Astrocyte (in vitro differentiated cells and primary cell): ENCODE data around the gene FAM53B. TPM values are rescaled to one million over a fixed set of nuclear protein-coding genes. Genes with fewer than 3 reads are reported as not detected.

Source experiments
- DNase-seq: peaks from one replicate; pipeline ENCODE4 v3.0.0-alpha.2; 2010; ENCODE audit warnings: low read depth
- FAIRE-seq: peaks from 2 replicates; lab custom pipeline; 2011; peaks lifted over from hg19 to GRCh38; lab: Jason Lieb, UNC
- H2AFZ ChIP-seq: 2 replicates; pipeline ENCODE4 v1.6.0; 2012; ENCODE audit warnings: low read depth, low read length, inconsistent platforms
- H3K27ac ChIP-seq: 2 replicates; pipeline ENCODE4 v1.5.1; 2011; ENCODE audit warnings: low read depth, low read length, inconsistent platforms
- H3K27me3 ChIP-seq: 2 replicates; pipeline ENCODE4 v1.6.0; 2011; ENCODE audit warnings: low read length, inconsistent platforms; ENCODE audit not compliant: insufficient read depth
- H3K36me3 ChIP-seq: 2 replicates; pipeline ENCODE4 v1.5.1; 2011; ENCODE audit warnings: low read length, inconsistent platforms; ENCODE audit not compliant: insufficient read depth
- H3K4me1 ChIP-seq: 2 replicates; pipeline ENCODE4 v1.5.1; 2011; ENCODE audit warnings: low read length, inconsistent platforms; ENCODE audit not compliant: insufficient read depth
- H3K4me2 ChIP-seq: 2 replicates; pipeline ENCODE4 v1.6.0; 2012; ENCODE audit warnings: low read length, inconsistent platforms
- H3K4me3 ChIP-seq: 2 replicates; pipeline ENCODE4 v1.5.1; 2011; ENCODE audit warnings: low read depth, mild to moderate bottlenecking, low read length, inconsistent platforms; ENCODE audit not compliant: insufficient read depth
- H3K79me2 ChIP-seq: 2 replicates; pipeline ENCODE4 v1.6.0; 2012; ENCODE audit warnings: mild to moderate bottlenecking, low read length, inconsistent platforms; ENCODE audit not compliant: insufficient read depth
- H3K9ac ChIP-seq: 2 replicates; pipeline ENCODE4 v1.6.0; 2012; ENCODE audit warnings: mild to moderate bottlenecking, low read length, inconsistent platforms
- H3K9me3 ChIP-seq: 2 replicates; pipeline ENCODE4 v1.5.1; 2012; ENCODE audit warnings: low read depth, mild to moderate bottlenecking, low read length, inconsistent platforms; ENCODE audit not compliant: insufficient read depth
- H4K20me1 ChIP-seq: 2 replicates; pipeline ENCODE4 v1.6.0; 2012; ENCODE audit warnings: low read length, inconsistent platforms; ENCODE audit not compliant: insufficient read depth
- H3K27ac Mint-ChIP-seq: one replicate; pipeline ENCODE4 v1.8.0; 2021; ENCODE audit warnings: mild to moderate bottlenecking, mixed read lengths; ENCODE audit not compliant: unreplicated experiment
- H3K27me3 Mint-ChIP-seq: one replicate; pipeline ENCODE4 v1.8.0; 2021; ENCODE audit warnings: low read depth, mixed read lengths; ENCODE audit not compliant: unreplicated experiment
- H3K36me3 Mint-ChIP-seq: one replicate; pipeline ENCODE4 v1.8.0; 2021; ENCODE audit warnings: low read depth, mixed read lengths; ENCODE audit not compliant: unreplicated experiment
- H3K4me1 Mint-ChIP-seq: one replicate; pipeline ENCODE4 v1.8.0; 2021; ENCODE audit warnings: low read depth, mixed read lengths; ENCODE audit not compliant: unreplicated experiment
- H3K4me3 Mint-ChIP-seq: one replicate; pipeline ENCODE4 v1.8.0; 2021; ENCODE audit warnings: mild to moderate bottlenecking, moderate library complexity, mixed read lengths; ENCODE audit not compliant: unreplicated experiment
- H3K9me3 Mint-ChIP-seq: one replicate; pipeline ENCODE4 v1.8.0; 2021; ENCODE audit warnings: mild to moderate bottlenecking, mixed read lengths; ENCODE audit not compliant: unreplicated experiment
- EZH2 ChIP-seq: IDR thresholded peaks from 2 replicates; pipeline ENCODE4 v1.6.1; 2012; ENCODE audit warnings: mild to moderate bottlenecking, low read length, inconsistent platforms; ENCODE audit not compliant: insufficient read depth
- total RNA-seq: library from RNA; stranded (reverse); gene quantifications from 2 replicates; pipeline ENCODE4 v1.2.1, GENCODE V29; 2021
- TF ChIP-seq, protein P1 (sequence below): IDR thresholded peaks from 2 replicates; pipeline ENCODE4 v1.5.1; 2011; ENCODE audit warnings: low read depth, mild to moderate bottlenecking, inconsistent platforms, low read length, moderate library complexity; ENCODE audit not compliant: insufficient read depth

FAM53B gene
- total RNA-seq, 1 donor from 2014 or later, result 12.9 TPM

DNA sequence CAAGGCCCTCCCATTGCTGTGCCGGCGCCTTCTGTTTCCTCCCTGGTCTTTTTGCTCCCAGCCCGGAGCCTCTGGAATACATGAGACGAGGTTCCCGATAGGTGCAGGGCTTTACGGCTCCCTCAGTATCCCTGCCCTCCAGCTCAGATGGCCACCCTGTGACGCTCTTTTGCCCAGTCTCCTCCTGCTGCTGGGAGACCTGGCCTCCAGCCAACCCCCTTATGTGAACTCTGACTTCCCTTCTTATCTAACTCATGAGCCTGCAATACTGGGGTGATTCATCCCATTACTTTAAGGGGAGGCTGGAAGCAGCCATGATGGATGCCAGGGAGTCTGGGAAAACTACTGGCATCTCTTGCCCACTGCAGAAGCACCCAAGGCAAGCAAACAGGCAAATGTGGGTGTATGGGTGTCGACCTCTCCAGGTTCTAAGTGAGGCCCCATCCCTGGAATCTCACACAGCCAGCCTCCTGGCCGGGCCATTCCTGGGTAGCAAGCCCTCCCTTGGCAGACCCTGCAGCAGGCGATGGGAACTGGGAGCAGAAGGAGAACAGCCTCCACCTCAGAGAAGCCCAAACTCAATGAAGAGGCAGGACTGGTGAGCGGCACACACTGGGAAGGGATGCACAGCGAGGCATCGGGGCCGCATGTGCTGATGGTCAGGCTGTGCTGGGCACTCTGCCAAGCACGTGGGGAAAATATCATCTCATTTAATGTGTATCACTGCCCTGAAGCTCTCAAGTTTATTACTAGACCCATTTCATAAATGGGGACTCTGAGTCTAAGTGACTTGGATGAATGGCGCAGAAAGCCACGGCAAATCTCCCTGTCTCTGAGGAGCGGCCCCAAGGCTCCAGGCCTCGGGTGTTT lies 97.5 kb downstream of the FAM53B start:
- H3K4me1 Mint-ChIP-seq, result peaks cover 38% of the 10 kb centered on the region
- no peak for TF ChIP-seq EZH2
- TF ChIP-seq, protein P1, sequence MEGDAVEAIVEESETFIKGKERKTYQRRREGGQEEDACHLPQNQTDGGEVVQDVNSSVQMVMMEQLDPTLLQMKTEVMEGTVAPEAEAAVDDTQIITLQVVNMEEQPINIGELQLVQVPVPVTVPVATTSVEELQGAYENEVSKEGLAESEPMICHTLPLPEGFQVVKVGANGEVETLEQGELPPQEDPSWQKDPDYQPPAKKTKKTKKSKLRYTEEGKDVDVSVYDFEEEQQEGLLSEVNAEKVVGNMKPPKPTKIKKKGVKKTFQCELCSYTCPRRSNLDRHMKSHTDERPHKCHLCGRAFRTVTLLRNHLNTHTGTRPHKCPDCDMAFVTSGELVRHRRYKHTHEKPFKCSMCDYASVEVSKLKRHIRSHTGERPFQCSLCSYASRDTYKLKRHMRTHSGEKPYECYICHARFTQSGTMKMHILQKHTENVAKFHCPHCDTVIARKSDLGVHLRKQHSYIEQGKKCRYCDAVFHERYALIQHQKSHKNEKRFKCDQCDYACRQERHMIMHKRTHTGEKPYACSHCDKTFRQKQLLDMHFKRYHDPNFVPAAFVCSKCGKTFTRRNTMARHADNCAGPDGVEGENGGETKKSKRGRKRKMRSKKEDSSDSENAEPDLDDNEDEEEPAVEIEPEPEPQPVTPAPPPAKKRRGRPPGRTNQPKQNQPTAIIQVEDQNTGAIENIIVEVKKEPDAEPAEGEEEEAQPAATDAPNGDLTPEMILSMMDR, result no peak
- peaks cover 40% of the 10 kb centered on the region for H3K4me1 ChIP-seq
- H3K9me3 ChIP-seq, result no peaks in the 10 kb centered on the region
- H3K4me3 Mint-ChIP-seq, result no peak overlapping the region
- no peaks in the 10 kb centered on the region for H3K27me3 ChIP-seq
- H3K9ac ChIP-seq, result no peak overlapping the region
- H3K36me3 ChIP-seq, result no peaks in the 10 kb centered on the region
- peaks cover 12% of the 10 kb centered on the region for H3K79me2 ChIP-seq
- no peak overlapping the region for H3K27ac Mint-ChIP-seq
- H3K27ac ChIP-seq, result no peak overlapping the region
- no peaks in the 10 kb centered on the region for H3K9me3 Mint-ChIP-seq
- no peak overlapping the region for H3K4me3 ChIP-seq
- FAIRE-seq, result no peak
- H2AFZ ChIP-seq, result peak overlapping the region; percentile 3
- H3K4me2 ChIP-seq, result peak overlapping the region; percentile 13
- peaks cover 3% of the 10 kb centered on the region for H3K27me3 Mint-ChIP-seq
- peak; percentile 83 for DNase-seq
- H3K36me3 Mint-ChIP-seq, result peaks cover 10% of the 10 kb centered on the region
- peaks cover 58% of the 10 kb centered on the region for H4K20me1 ChIP-seq

GRCh38 chr10:124645467-124646095 lies 98.6 kb downstream of the FAM53B start:
- Histone ChIP-seq H3K36me3 (no peaks in the 10 kb centered on the region), H2AFZ (no peak overlapping the region), H3K4me3 (no peak overlapping the region), H3K27me3 (no peaks in the 10 kb centered on the region), H3K79me2 (peaks cover 12% of the 10 kb centered on the region), H4K20me1 (peaks cover 65% of the 10 kb centered on the region), H3K9me3 (no peaks in the 10 kb centered on the region), H3K4me2 (no peak overlapping the region), H3K27ac (no peak overlapping the region), H3K4me1 (peaks cover 39% of the 10 kb centered on the region), H3K9ac (no peak overlapping the region)
- H3K27me3 Mint-ChIP-seq, result peaks cover 3% of the 10 kb centered on the region
- DNase-seq, result no peak
- H3K27ac Mint-ChIP-seq, result no peak overlapping the region
- H3K4me1 Mint-ChIP-seq, result peaks cover 43% of the 10 kb centered on the region
- FAIRE-seq, result no peak
- TF ChIP-seq EZH2, result no peak
- TF ChIP-seq, protein P1, result no peak
- peaks cover 10% of the 10 kb centered on the region for H3K36me3 Mint-ChIP-seq
- H3K9me3 Mint-ChIP-seq, result no peaks in the 10 kb centered on the region
- H3K4me3 Mint-ChIP-seq, result no peak overlapping the region
